GM23338 (cell line): ENCODE data around the gene GPR50. TPM values are rescaled to one million over a fixed set of nuclear protein-coding genes. Genes with fewer than 3 reads are reported as not detected.

Experiments
- ATAC-seq: fragments of 200-7000 bp; cut with Tn5 transposase; 3 replicates; pipeline ENCODE4 v1.9.1; 2020
- DNase-seq: peaks from one replicate; pipeline ENCODE4 v3.0.0-alpha.2; 2015; ENCODE audit warnings: low spot score
- H2AFZ ChIP-seq: fragments of 200-600 bp; sonication (generic); 2 replicates; pipeline ENCODE4 v1.8.0; 2016; ENCODE audit warnings: antibody characterized with exemption, mild to moderate bottlenecking, moderate library complexity
- H3F3A ChIP-seq: fragments of 200-600 bp; sonication (generic); replicated peaks from 2 replicates; pipeline ENCODE4 v1.8.0; 2017; ENCODE audit warnings: antibody characterized with exemption, mixed run types, low read depth
- H3K27ac ChIP-seq: fragments of 200-600 bp; sonication (generic); 2 replicates; pipeline ENCODE4 v1.6.1; 2016; ENCODE audit warnings: low read depth
- H3K27me3 ChIP-seq: fragments of 200-600 bp; sonication (generic); 2 replicates; pipeline ENCODE4 v1.8.0; 2016; ENCODE audit warnings: mild to moderate bottlenecking, mixed run types, moderate library complexity; ENCODE audit not compliant: insufficient read depth
- H3K36me3 ChIP-seq: fragments of 200-600 bp; sonication (generic); 2 replicates; pipeline ENCODE4 v1.8.0; 2016; ENCODE audit warnings: mild to moderate bottlenecking; ENCODE audit not compliant: insufficient read depth
- H3K4me1 ChIP-seq: fragments of 200-600 bp; sonication (generic); 2 replicates; pipeline ENCODE4 v1.8.0; 2016; ENCODE audit warnings: mild to moderate bottlenecking, moderate library complexity; ENCODE audit not compliant: insufficient read depth
- H3K4me2 ChIP-seq: fragments of 200-600 bp; sonication (generic); 2 replicates; pipeline ENCODE4 v1.7.1; 2017; ENCODE audit warnings: mixed run types
- H3K4me3 ChIP-seq: fragments of 200-600 bp; sonication (generic); 2 replicates; pipeline ENCODE4 v1.6.1; 2016; ENCODE audit warnings: mixed run types
- H3K79me2 ChIP-seq: fragments of 200-600 bp; sonication (generic); replicated peaks from 2 replicates; pipeline ENCODE4 v1.8.0; 2017; ENCODE audit warnings: mild to moderate bottlenecking; ENCODE audit not compliant: insufficient read depth
- H3K9me2 ChIP-seq: fragments of 200-600 bp; sonication (generic); 2 replicates; pipeline ENCODE4 v1.8.0; 2017; ENCODE audit not compliant: insufficient read depth
- H4K20me1 ChIP-seq: fragments of 200-600 bp; sonication (generic); replicated peaks from 2 replicates; pipeline ENCODE4 v1.8.0; 2017; ENCODE audit warnings: mild to moderate bottlenecking; ENCODE audit not compliant: insufficient read depth
- H3K27ac Mint-ChIP-seq: 2 replicates; pipeline ENCODE4 v1.8.0; 2020; ENCODE audit warnings: inconsistent platforms, mild to moderate bottlenecking, moderate library complexity, mixed read lengths
- H3K27me3 Mint-ChIP-seq: 3 replicates; pipeline ENCODE4 v1.8.0; 2022; ENCODE audit warnings: low read depth, mild to moderate bottlenecking, moderate library complexity, mixed read lengths, inconsistent platforms; ENCODE audit not compliant: insufficient read depth, poor library complexity
- H3K36me3 Mint-ChIP-seq: 3 replicates; pipeline ENCODE4 v1.8.0; 2021; ENCODE audit warnings: low read depth, mild to moderate bottlenecking, inconsistent platforms, moderate library complexity, mixed read lengths
- H3K4me1 Mint-ChIP-seq: 3 replicates; pipeline ENCODE4 v1.8.0; 2020; ENCODE audit warnings: mild to moderate bottlenecking, inconsistent platforms, mixed read lengths
- H3K4me3 Mint-ChIP-seq: 3 replicates; pipeline ENCODE4 v1.8.0; 2021; ENCODE audit warnings: moderate library complexity, mild to moderate bottlenecking, inconsistent platforms, mixed read lengths
- H3K9me3 Mint-ChIP-seq: 3 replicates; pipeline ENCODE4 v1.8.0; 2020; ENCODE audit warnings: moderate library complexity, mild to moderate bottlenecking, inconsistent platforms, mixed read lengths
- CREB1 ChIP-seq: fragments of 250-450 bp; sonication (Bioruptor Pico); IDR thresholded peaks from 2 replicates; pipeline ENCODE4 v1.5.0; 2020; ENCODE audit warnings: low read depth, mild to moderate bottlenecking, moderate library complexity
- EZH2 ChIP-seq: fragments of 200-600 bp; sonication (generic); IDR thresholded peaks from one replicate; pipeline ENCODE4 v1.8.0; 2017; ENCODE audit warnings: antibody characterized with exemption, mild to moderate bottlenecking, low read depth; ENCODE audit not compliant: unreplicated experiment
- EZH2phosphoT487 ChIP-seq: fragments of 200-600 bp; sonication (generic); IDR thresholded peaks from one replicate; pipeline ENCODE4 v1.8.1; 2018; ENCODE audit warnings: antibody characterized with exemption; ENCODE audit not compliant: unreplicated experiment
- JUNB ChIP-seq: IDR thresholded peaks from one replicate; pipeline ENCODE4 v1.6.1; 2016; ENCODE audit warnings: antibody characterized with exemption; ENCODE audit not compliant: unreplicated experiment
- NANOG ChIP-seq: IDR thresholded peaks from 2 replicates; pipeline ENCODE4 v1.6.1; 2016; ENCODE audit warnings: antibody characterized with exemption, borderline replicate concordance
- POLR2AphosphoS5 ChIP-seq: IDR thresholded peaks from 2 replicates; pipeline ENCODE4 v1.6.1; 2016; ENCODE audit warnings: antibody characterized with exemption, low read depth
- ZNF114 ChIP-seq: fragments of 250-450 bp; sonication (Bioruptor Pico); IDR thresholded peaks from 2 replicates; pipeline ENCODE4 v1.5.0; 2020; ENCODE audit warnings: mild to moderate bottlenecking, moderate library complexity
- ZNF331 ChIP-seq: fragments of 250-450 bp; sonication (Bioruptor Pico); IDR thresholded peaks from 2 replicates; pipeline ENCODE4 v1.5.0; 2020; ENCODE audit warnings: low read depth, mild to moderate bottlenecking, moderate library complexity
- polyA plus RNA-seq: library from polyadenylated mRNA; unstranded; fragments of >200 nt; fragmentation: Nextera tagmentation; extraction: Ambion mirVana; gene quantifications from 2 replicates; pipeline ENCODE4 v1.2.1, GENCODE V29; 2016
- total RNA-seq: library from RNA; depleted of rRNA; stranded (reverse); fragments of >200 nt; shearing (Covaris generic); gene quantifications from 2 replicates; pipeline ENCODE4 v1.2.3, GENCODE V29; 2014
- TF ChIP-seq, protein P1 (sequence below): fragments of 250-450 bp; sonication (Bioruptor Pico); IDR thresholded peaks from 2 replicates; pipeline ENCODE4 v1.5.0; 2020; ENCODE audit warnings: mild to moderate bottlenecking, moderate library complexity
- TF ChIP-seq, protein P2 (sequence below), 2 experiments: fragments of 200-600 bp in 1 of 2; sonication (generic) in 1 of 2; conservative IDR thresholded peaks; 2 replicates each; pipeline versions ENCODE4 v1.5.1 to v1.6.1; 2016 to 2017; ENCODE audit warnings: antibody characterized with exemption in 2 of 2, low read depth in 2 of 2, mild to moderate bottlenecking in 2 of 2, moderate library complexity in 1 of 2
- TF ChIP-seq, protein P3 (sequence below): IDR thresholded peaks from one replicate; pipeline ENCODE4 v1.6.1; 2018; ENCODE audit warnings: antibody characterized with exemption; ENCODE audit not compliant: unreplicated experiment
- TF ChIP-seq, protein P4 (sequence below): IDR thresholded peaks from 2 replicates; pipeline ENCODE4 v1.6.1; 2016; ENCODE audit warnings: antibody characterized with exemption

The GPR50 gene
- total and polyA plus RNA-seq, 2 experiments from 2014 or later: 0.59 to 1.5 TPM

DNA sequence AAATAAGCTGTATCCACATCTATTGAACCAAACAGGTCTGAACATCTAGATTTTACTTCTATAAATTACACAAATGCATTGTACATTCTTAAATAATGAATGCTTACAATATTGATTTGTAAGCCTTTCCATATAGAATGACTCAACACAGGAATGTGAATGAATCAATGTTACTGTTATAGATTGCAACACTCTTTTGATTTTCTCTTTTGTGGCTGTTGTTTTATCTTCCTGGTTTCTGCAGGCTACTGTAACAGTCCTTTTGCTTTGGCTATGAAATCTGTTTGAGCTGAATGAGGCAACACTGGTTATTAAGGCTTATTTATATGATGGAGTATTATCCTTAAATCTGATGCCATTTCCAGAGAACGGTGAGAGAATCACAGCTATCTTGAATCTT lies 49.5 kb downstream of the GPR50 start:
- no peak overlapping the region for H3K4me3 ChIP-seq
- peaks cover 10% of the 10 kb centered on the region for H3K27me3 ChIP-seq
- H4K20me1 ChIP-seq: no peaks in the 10 kb centered on the region
- ATAC-seq: no peak
- H2AFZ ChIP-seq: no peak overlapping the region
- TF ChIP-seq POLR2AphosphoS5 (no peak), EZH2 (no peak), JUNB (no peak), NANOG (no peak), CREB1 (CRISPR knock-in tag) (no peak), ZNF331 (no peak), ZNF114 (CRISPR knock-in tag) (no peak), EZH2phosphoT487 (no peak)
- TF ChIP-seq, protein P1, sequence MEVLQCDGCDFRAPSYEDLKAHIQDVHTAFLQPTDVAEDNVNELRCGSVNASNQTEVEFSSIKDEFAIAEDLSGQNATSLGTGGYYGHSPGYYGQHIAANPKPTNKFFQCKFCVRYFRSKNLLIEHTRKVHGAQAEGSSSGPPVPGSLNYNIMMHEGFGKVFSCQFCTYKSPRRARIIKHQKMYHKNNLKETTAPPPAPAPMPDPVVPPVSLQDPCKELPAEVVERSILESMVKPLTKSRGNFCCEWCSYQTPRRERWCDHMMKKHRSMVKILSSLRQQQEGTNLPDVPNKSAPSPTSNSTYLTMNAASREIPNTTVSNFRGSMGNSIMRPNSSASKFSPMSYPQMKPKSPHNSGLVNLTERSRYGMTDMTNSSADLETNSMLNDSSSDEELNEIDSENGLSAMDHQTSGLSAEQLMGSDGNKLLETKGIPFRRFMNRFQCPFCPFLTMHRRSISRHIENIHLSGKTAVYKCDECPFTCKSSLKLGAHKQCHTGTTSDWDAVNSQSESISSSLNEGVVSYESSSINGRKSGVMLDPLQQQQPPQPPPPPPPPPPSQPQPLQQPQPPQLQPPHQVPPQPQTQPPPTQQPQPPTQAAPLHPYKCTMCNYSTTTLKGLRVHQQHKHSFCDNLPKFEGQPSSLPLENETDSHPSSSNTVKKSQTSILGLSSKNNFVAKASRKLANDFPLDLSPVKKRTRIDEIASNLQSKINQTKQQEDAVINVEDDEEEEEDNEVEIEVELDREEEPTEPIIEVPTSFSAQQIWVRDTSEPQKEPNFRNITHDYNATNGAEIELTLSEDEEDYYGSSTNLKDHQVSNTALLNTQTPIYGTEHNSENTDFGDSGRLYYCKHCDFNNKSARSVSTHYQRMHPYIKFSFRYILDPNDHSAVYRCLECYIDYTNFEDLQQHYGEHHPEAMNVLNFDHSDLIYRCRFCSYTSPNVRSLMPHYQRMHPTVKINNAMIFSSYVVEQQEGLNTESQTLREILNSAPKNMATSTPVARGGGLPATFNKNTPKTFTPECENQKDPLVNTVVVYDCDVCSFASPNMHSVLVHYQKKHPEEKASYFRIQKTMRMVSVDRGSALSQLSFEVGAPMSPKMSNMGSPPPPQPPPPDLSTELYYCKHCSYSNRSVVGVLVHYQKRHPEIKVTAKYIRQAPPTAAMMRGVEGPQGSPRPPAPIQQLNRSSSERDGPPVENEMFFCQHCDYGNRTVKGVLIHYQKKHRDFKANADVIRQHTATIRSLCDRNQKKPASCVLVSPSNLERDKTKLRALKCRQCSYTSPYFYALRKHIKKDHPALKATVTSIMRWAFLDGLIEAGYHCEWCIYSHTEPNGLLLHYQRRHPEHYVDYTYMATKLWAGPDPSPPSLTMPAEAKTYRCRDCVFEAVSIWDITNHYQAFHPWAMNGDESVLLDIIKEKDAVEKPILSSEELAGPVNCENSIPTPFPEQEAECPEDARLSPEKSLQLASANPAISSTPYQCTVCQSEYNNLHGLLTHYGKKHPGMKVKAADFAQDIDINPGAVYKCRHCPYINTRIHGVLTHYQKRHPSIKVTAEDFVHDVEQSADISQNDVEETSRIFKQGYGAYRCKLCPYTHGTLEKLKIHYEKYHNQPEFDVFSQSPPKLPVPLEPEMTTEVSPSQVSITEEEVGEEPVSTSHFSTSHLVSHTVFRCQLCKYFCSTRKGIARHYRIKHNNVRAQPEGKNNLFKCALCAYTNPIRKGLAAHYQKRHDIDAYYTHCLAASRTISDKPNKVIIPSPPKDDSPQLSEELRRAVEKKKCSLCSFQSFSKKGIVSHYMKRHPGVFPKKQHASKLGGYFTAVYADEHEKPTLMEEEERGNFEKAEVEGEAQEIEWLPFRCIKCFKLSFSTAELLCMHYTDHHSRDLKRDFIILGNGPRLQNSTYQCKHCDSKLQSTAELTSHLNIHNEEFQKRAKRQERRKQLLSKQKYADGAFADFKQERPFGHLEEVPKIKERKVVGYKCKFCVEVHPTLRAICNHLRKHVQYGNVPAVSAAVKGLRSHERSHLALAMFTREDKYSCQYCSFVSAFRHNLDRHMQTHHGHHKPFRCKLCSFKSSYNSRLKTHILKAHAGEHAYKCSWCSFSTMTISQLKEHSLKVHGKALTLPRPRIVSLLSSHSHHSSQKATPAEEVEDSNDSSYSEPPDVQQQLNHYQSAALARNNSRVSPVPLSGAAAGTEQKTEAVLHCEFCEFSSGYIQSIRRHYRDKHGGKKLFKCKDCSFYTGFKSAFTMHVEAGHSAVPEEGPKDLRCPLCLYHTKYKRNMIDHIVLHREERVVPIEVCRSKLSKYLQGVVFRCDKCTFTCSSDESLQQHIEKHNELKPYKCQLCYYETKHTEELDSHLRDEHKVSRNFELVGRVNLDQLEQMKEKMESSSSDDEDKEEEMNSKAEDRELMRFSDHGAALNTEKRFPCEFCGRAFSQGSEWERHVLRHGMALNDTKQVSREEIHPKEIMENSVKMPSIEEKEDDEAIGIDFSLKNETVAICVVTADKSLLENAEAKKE (CRISPR knock-in tag): no peak
- TF ChIP-seq, protein P2, sequence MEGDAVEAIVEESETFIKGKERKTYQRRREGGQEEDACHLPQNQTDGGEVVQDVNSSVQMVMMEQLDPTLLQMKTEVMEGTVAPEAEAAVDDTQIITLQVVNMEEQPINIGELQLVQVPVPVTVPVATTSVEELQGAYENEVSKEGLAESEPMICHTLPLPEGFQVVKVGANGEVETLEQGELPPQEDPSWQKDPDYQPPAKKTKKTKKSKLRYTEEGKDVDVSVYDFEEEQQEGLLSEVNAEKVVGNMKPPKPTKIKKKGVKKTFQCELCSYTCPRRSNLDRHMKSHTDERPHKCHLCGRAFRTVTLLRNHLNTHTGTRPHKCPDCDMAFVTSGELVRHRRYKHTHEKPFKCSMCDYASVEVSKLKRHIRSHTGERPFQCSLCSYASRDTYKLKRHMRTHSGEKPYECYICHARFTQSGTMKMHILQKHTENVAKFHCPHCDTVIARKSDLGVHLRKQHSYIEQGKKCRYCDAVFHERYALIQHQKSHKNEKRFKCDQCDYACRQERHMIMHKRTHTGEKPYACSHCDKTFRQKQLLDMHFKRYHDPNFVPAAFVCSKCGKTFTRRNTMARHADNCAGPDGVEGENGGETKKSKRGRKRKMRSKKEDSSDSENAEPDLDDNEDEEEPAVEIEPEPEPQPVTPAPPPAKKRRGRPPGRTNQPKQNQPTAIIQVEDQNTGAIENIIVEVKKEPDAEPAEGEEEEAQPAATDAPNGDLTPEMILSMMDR (conservative IDR thresholded peaks at IDR 0.05; ENCODE audit: low read depth in 2 of 2): no peak
- TF ChIP-seq, protein P3, sequence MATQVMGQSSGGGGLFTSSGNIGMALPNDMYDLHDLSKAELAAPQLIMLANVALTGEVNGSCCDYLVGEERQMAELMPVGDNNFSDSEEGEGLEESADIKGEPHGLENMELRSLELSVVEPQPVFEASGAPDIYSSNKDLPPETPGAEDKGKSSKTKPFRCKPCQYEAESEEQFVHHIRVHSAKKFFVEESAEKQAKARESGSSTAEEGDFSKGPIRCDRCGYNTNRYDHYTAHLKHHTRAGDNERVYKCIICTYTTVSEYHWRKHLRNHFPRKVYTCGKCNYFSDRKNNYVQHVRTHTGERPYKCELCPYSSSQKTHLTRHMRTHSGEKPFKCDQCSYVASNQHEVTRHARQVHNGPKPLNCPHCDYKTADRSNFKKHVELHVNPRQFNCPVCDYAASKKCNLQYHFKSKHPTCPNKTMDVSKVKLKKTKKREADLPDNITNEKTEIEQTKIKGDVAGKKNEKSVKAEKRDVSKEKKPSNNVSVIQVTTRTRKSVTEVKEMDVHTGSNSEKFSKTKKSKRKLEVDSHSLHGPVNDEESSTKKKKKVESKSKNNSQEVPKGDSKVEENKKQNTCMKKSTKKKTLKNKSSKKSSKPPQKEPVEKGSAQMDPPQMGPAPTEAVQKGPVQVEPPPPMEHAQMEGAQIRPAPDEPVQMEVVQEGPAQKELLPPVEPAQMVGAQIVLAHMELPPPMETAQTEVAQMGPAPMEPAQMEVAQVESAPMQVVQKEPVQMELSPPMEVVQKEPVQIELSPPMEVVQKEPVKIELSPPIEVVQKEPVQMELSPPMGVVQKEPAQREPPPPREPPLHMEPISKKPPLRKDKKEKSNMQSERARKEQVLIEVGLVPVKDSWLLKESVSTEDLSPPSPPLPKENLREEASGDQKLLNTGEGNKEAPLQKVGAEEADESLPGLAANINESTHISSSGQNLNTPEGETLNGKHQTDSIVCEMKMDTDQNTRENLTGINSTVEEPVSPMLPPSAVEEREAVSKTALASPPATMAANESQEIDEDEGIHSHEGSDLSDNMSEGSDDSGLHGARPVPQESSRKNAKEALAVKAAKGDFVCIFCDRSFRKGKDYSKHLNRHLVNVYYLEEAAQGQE: no peak
- TF ChIP-seq, protein P4, sequence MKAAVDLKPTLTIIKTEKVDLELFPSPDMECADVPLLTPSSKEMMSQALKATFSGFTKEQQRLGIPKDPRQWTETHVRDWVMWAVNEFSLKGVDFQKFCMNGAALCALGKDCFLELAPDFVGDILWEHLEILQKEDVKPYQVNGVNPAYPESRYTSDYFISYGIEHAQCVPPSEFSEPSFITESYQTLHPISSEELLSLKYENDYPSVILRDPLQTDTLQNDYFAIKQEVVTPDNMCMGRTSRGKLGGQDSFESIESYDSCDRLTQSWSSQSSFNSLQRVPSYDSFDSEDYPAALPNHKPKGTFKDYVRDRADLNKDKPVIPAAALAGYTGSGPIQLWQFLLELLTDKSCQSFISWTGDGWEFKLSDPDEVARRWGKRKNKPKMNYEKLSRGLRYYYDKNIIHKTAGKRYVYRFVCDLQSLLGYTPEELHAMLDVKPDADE: no peak
- H3K9me2 ChIP-seq: no peaks in the 10 kb centered on the region
- no peaks in the 10 kb centered on the region for H3K79me2 ChIP-seq
- H3K36me3 ChIP-seq: no peaks in the 10 kb centered on the region
- H3K4me1 ChIP-seq: no peaks in the 10 kb centered on the region
- DNase-seq: no peak
- no peaks in the 10 kb centered on the region for H3K9me3 Mint-ChIP-seq
- H3K4me3 Mint-ChIP-seq: no peak overlapping the region
- H3K27ac ChIP-seq: no peak overlapping the region
- H3K27ac Mint-ChIP-seq: no peak overlapping the region
- peaks cover 13% of the 10 kb centered on the region for H3K27me3 Mint-ChIP-seq
- H3F3A ChIP-seq: no peaks in the 10 kb centered on the region
- H3K4me2 ChIP-seq: no peak overlapping the region
- H3K4me1 Mint-ChIP-seq: peaks cover 8% of the 10 kb centered on the region; the same call in 2 of the 3 replicates
- no peaks in the 10 kb centered on the region for H3K36me3 Mint-ChIP-seq
